GM18867 (cell line): Measurements from ENCODE around the gene CH25H.
"Not testable (repeated sequence)": the region's sequence is repeated elsewhere in the genome, so short reads cannot be mapped to it uniquely, and the experiment has no call there.

Experiments used
- ATAC-seq: cut with Tn5 transposase; IDR thresholded peaks from one replicate; pipeline ENCODE4 v1.9.1; 2021; ENCODE audit warnings: mild to moderate bottlenecking, moderate library complexity; ENCODE audit not compliant: unreplicated experiment

The CH25H gene

GRCh38 chr10:89203237-89203636 lies 3.9 kb downstream of the CH25H start:
- ATAC-seq: no peak

- no peak for ATAC-seq
Measured at GRCh38 chr10:89202033-89202425, 5.1 kb downstream of the CH25H start.

- ATAC-seq: no peak
Measured at GRCh38 chr10:89201345-89202032, 5.6 kb downstream of the CH25H start.

GRCh38 chr10:89197473-89197872 lies 9.6 kb downstream of the CH25H start:
- no peak for ATAC-seq

GRCh38 chr10:89191301-89191700 lies 15.8 kb downstream of the CH25H start:
- not testable (repeated sequence) for ATAC-seq

GRCh38 chr10:89189211-89189734 lies 17.8 kb downstream of the CH25H start:
- ATAC-seq: no peak

- no peak for ATAC-seq
Measured at GRCh38 chr10:89185658-89186057, 21.5 kb downstream of the CH25H start.

GRCh38 chr10:89184638-89185037 lies 22.5 kb downstream of the CH25H start:
- ATAC-seq: no peak

- no peak for ATAC-seq
Measured at GRCh38 chr10:89183571-89183970, 23.5 kb downstream of the CH25H start.

- ATAC-seq: no peak
Measured at GRCh38 chr10:89182894-89183293, 24.2 kb downstream of the CH25H start.

- ATAC-seq: no peak
Measured at GRCh38 chr10:89175816-89176215, 31.3 kb downstream of the CH25H start.

GRCh38 chr10:89173075-89173474 lies 34.0 kb downstream of the CH25H start:
- ATAC-seq: no peak

- ATAC-seq: no peak
Measured at GRCh38 chr10:89171996-89172395, 35.1 kb downstream of the CH25H start.

GRCh38 chr10:89171263-89171872 lies 35.7 kb downstream of the CH25H start:
- no peak for ATAC-seq

- ATAC-seq: not testable (repeated sequence)
Measured at GRCh38 chr10:89168354-89168900, 38.7 kb downstream of the CH25H start.

- ATAC-seq: no peak
Measured at GRCh38 chr10:89167915-89168314, 39.2 kb downstream of the CH25H start.

GRCh38 chr10:89165923-89166322 lies 41.2 kb downstream of the CH25H start:
- ATAC-seq: no peak

- ATAC-seq: no peak
Measured at GRCh38 chr10:89164920-89165319, 42.2 kb downstream of the CH25H start.

- ATAC-seq: peak; percentile 25
Measured at GRCh38 chr10:89164080-89164479, 43.0 kb downstream of the CH25H start.

- ATAC-seq: peak; percentile 98
Measured at GRCh38 chr10:89163265-89163995, 43.7 kb downstream of the CH25H start.

- no peak for ATAC-seq
Measured at GRCh38 chr10:89162596-89162995, 44.5 kb downstream of the CH25H start.
